ENCODE measurements around the gene MPG. TPM values are rescaled to one million over a fixed set of nuclear protein-coding genes. Genes with fewer than 3 reads are reported as not detected.
"Not testable (repeated sequence)": the region's sequence is repeated elsewhere in the genome, so short reads cannot be mapped to it uniquely, and the experiment has no call there.

The MPG gene
- total RNA-seq, 1 donor from 2014 or later: 42.5 TPM

DNA sequence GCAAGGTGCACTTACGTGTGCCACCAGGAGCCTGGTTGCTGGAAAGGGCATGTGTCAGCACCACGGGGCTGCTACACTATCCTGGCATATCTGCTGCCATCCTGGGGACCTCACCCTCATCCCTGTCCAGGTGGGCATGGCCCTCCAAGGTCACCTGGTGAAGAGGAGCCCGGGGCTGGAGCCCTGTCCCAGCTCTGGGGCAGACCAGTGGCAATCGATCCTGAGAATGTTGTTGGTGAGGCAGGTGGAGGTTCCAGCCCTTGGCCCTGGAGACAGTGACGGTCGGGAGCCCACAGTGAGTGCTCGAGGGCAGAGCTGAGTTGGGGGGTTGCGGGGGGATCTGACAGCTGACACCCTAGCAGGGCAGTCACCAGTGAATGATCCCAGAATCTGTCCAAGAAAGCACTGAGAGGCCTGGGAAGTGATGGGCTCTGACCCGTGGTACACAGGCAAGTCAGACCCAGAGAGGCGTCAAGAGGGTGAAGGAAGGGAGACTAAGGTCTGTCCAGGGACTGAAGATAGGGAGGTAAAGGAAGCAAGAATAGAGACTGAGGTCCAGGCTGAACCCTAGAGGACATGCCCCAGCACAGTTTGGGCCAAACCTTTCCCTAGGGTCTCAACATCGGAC lies 42.2 kb upstream of the MPG start:
- H3K36me3 ChIP-seq: no peaks in the 10 kb centered on the region
- no peak overlapping the region for H3K27ac ChIP-seq
- DNase-seq: no peak
- no peaks in the 10 kb centered on the region for H3K27me3 ChIP-seq
- H3K4me3 ChIP-seq: no peak overlapping the region
- no peaks in the 10 kb centered on the region for H3K9me3 ChIP-seq
- ATAC-seq: no peak
- TF ChIP-seq, protein P1, sequence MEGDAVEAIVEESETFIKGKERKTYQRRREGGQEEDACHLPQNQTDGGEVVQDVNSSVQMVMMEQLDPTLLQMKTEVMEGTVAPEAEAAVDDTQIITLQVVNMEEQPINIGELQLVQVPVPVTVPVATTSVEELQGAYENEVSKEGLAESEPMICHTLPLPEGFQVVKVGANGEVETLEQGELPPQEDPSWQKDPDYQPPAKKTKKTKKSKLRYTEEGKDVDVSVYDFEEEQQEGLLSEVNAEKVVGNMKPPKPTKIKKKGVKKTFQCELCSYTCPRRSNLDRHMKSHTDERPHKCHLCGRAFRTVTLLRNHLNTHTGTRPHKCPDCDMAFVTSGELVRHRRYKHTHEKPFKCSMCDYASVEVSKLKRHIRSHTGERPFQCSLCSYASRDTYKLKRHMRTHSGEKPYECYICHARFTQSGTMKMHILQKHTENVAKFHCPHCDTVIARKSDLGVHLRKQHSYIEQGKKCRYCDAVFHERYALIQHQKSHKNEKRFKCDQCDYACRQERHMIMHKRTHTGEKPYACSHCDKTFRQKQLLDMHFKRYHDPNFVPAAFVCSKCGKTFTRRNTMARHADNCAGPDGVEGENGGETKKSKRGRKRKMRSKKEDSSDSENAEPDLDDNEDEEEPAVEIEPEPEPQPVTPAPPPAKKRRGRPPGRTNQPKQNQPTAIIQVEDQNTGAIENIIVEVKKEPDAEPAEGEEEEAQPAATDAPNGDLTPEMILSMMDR (IDR thresholded peaks at IDR 0.05): no peak
- peaks cover 14% of the 10 kb centered on the region for H3K4me1 ChIP-seq
- intact Hi-C loops (cut with DNase I): no loop called here

DNA sequence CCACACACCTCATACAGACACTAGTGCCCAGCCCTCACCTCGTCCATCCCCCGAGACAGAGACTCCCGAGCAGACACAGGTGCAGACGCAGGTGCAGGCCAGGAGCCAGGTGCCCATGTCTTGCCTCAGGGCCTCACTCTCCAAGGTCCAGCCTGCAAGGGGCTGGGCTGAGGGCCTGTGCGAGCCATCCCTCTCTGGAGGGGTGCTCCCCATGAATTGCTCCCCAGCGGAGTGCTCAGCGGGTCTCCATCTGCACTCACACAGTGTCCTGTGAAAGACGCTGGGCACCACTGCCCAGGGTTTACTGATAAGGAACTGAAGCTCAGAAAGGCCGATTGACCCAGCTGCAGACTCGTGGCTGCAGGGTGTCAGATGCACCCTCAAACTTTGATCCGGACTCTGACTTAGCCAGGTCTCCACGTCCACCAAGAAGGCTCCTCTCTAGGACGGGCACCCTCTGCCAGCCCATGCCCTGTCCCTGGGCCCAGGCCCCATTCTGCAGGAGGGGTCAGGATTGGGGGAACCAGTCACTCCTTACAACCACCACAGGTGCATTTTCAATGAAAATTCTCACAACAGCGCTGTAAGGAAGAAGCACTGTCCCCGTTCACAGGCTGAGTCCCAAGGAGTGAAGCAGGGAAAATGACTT lies 41.6 kb upstream of the MPG start:
- Histone ChIP-seq H3K4me3 (no peak overlapping the region), H3K9me3 (no peaks in the 10 kb centered on the region), H3K27ac (no peak overlapping the region), H3K27me3 (no peaks in the 10 kb centered on the region), H3K36me3 (no peaks in the 10 kb centered on the region), H3K4me1 (peaks cover 14% of the 10 kb centered on the region)
- DNase-seq (no peak), ATAC-seq (no peak)
- TF ChIP-seq, protein P1 (IDR thresholded peaks at IDR 0.05): no peak
- intact Hi-C loops (cut with DNase I): no loop called here

DNA sequence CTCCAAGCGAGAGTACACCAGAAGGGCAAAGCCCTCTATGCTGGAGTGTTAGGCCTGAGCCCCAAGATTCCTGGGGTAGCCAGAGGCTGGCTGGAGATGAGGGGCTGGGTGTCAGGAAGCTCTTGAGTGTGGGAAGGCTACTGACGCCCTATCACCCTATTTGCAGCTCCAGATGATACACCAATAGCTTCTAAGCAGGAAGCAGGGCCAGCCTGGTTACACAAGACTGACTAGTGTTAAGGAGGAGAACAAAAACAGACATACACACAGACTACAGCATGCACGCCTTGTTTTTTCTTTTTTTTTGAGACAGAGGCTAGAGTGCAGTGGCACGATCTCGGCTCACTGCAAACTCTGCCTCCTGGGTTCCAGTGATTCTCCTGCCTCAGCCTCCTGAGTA lies 40.5 kb upstream of the MPG start:
- H3K27ac ChIP-seq: no peak overlapping the region
- ATAC-seq (peak; percentile 67), DNase-seq (no peak)
- H3K27me3 ChIP-seq: no peaks in the 10 kb centered on the region
- intact Hi-C loops (cut with DNase I): no loop called here
- TF ChIP-seq, protein P1 (IDR thresholded peaks at IDR 0.05): no peak
- H3K4me1 ChIP-seq: peaks cover 14% of the 10 kb centered on the region
- H3K36me3 ChIP-seq: no peaks in the 10 kb centered on the region
- H3K9me3 ChIP-seq: no peaks in the 10 kb centered on the region
- no peak overlapping the region for H3K4me3 ChIP-seq

DNA sequence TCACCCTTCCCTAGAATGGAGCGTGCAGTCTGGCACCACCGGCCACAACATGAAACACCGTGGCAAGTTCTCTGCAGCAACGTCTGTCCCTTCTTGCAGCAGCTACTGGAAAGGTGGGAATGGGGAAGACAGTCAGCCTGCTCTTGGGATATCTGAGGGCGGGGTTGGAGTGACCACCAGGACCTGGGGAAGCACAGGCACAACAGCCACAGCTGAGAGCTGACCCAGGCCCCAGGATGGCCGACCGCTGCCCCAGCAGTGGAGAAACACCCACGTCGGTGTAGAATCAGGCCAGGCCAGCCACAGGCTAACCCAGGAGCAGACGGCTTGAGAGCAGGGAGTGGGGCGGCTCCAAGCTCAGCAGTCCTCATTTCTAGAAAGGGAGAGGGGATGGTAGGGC lies 39.8 kb upstream of the MPG start:
- H3K27me3 ChIP-seq; intact Hi-C loops (cut with DNase I); DNase-seq; H3K4me3 ChIP-seq; H3K9me3 ChIP-seq; H3K36me3 ChIP-seq; H3K27ac ChIP-seq; ATAC-seq: not testable (repeated sequence)
- H3K4me1 ChIP-seq: peaks cover 14% of the 10 kb centered on the region

DNA sequence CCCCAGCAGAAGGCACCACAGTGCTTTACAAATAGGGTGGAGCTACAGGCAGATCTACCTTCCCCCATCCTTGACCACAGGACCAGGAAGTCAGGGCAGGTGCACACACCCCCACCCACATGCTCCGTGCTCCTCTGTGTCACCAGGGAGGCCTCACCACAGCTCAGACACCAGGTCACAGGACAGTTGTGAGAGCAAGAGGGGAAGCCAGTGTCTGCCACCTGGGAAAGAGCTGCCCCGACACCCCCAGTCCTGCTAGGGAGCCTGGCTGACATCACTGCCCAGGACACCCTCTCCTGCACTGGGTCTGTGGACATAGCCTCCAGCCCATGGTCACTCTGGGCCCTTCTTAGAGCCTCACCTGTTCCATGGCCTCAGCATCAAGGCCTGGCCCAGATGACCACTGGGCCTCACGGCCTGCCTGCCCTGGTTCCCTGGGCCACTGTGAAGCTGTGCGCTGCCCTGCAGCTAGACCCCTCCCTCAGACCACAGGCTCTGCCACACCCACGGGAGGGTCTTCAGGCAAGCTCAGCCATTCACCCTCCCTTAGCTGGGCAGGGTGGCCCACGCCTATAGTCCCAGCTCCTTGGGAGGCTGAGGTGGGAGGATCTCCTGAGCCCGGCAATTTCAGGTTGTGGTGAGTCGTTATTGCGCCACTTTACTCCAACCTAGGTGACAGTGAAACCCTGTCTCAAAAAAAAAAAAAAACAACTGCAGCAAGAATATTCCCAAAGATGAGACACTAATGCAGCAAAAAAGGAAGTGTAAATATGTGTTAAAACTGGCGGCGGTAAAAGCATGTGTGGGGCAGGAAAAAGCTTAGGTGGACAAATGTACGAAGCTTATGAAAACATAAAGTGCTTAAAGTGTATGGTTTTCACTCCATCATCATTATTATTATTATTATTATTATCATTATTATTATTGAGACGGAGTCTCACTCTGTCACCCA lies 38.8 kb upstream of the MPG start:
- TF ChIP-seq, protein P1 (IDR thresholded peaks at IDR 0.05): no peak
- Histone ChIP-seq H3K4me1 (peaks cover 14% of the 10 kb centered on the region), H3K27ac (no peak overlapping the region), H3K4me3 (no peak overlapping the region), H3K27me3 (no peaks in the 10 kb centered on the region), H3K9me3 (no peaks in the 10 kb centered on the region), H3K36me3 (no peaks in the 10 kb centered on the region)
- DNase-seq (no peak), ATAC-seq (peak; percentile 71)
- intact Hi-C loops (cut with DNase I): no loop called here

All from upper lobe of right lung (tissue), 1 donor.